Measurements from ENCODE around the gene GRAMD1B.

Gene GRAMD1B

DNA sequence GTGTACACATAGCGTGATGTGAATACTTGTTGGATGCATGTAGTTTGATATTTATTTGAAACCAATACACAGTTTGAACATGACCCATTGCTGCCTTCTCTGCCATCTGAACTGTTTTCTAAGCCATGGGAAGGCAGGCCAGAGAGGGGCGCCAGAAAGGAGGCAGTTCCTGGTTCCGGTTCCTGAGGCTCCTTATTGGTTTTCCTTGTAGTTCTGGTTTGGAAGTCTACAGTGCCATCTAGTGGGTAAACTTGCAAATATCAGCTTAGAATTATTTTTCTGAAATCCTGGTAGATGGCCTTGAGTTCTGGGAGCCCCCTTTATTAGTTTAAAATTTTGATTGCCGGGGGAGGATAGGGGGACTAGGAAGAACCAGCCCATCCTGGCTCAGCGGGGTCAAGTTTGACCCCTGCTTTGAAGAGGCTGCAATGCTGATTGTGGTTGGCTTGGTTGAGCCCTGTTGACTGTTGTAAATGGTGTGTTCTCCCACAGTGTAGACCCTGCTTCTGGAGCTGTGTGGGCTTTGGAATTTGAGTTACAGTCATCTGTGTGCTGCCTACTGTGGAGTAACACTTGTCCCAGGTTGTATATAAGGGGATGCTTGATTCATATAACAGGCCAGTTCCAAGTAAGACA is 48.4 kb downstream of the GRAMD1B start:
- Histone ChIP-seq H3K9ac (ENCODE audit: low read length in 2 of 2) (peak overlapping the region in 1 of 2 donors; percentile 36), H3K4me3 (ENCODE audit: low read length in 2 of 2) (peak overlapping the region in 1 of 2 donors; percentile 8), H3K36me3 (ENCODE audit: control insufficient read depth in 2 of 2, insufficient read depth in 2 of 2, low read length in 2 of 2) (no peaks in the 10 kb centered on the region), H3K9me3 (ENCODE audit: control insufficient read depth in 2 of 2, low read length in 2 of 2) (no peaks in the 10 kb centered on the region), H3K4me1 (ENCODE audit: control insufficient read depth, insufficient read depth, low read length) (no peaks in the 10 kb centered on the region), H3K27me3 (ENCODE audit: control insufficient read depth in 1 of 2, insufficient read depth in 2 of 2, low read length in 2 of 2) (no peaks in the 10 kb centered on the region), H3K27ac (ENCODE audit: low read length) (no peak overlapping the region)

GRCh38 chr11:123479048-123479837 is 49.2 kb downstream of the GRAMD1B start:
- Histone ChIP-seq H3K36me3 (ENCODE audit: control insufficient read depth in 2 of 2, insufficient read depth in 2 of 2, low read length in 2 of 2) (no peaks in the 10 kb centered on the region), H3K27ac (ENCODE audit: low read length) (no peak overlapping the region), H3K9me3 (ENCODE audit: control insufficient read depth in 2 of 2, low read length in 2 of 2) (no peaks in the 10 kb centered on the region), H3K4me1 (ENCODE audit: control insufficient read depth, insufficient read depth, low read length) (no peaks in the 10 kb centered on the region), H3K27me3 (ENCODE audit: control insufficient read depth in 1 of 2, insufficient read depth in 2 of 2, low read length in 2 of 2) (no peaks in the 10 kb centered on the region), H3K9ac (ENCODE audit: low read length in 2 of 2) (no peak overlapping the region), H3K4me3 (ENCODE audit: low read length in 2 of 2) (no peak overlapping the region)

DNA sequence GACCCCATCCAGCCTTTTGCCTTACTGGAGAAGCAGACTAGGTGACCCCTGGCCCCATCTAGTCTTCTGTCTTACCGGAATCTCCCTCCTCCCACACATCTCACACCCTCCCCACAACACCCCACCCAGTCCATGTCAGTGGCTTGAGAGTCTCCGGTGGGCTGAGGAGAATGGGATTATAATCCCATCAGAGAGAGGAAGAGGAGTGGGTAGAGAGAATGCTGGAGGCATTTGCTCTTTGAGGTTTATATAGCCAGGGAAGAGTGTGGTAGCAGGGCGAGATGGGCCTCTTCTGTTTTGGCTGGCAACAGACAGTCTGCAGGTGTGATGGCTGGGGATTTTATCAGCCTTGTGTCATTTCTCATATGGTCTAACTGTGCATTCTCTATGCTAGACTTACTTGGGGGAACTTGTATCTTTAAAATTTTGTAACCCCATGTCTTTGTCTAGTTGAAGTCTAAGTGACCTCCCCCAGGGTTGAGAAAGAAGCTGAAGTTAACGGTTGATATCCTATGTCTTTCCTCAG is 50.3 kb downstream of the GRAMD1B start:
- Histone ChIP-seq H3K9ac (ENCODE audit: low read length in 2 of 2) (no peak overlapping the region), H3K36me3 (ENCODE audit: control insufficient read depth in 2 of 2, insufficient read depth in 2 of 2, low read length in 2 of 2) (no peaks in the 10 kb centered on the region), H3K27ac (ENCODE audit: low read length) (no peak overlapping the region), H3K9me3 (ENCODE audit: control insufficient read depth in 2 of 2, low read length in 2 of 2) (no peaks in the 10 kb centered on the region), H3K4me1 (ENCODE audit: control insufficient read depth, insufficient read depth, low read length) (no peaks in the 10 kb centered on the region), H3K4me3 (ENCODE audit: low read length in 2 of 2) (no peak overlapping the region), H3K27me3 (ENCODE audit: control insufficient read depth in 1 of 2, insufficient read depth in 2 of 2, low read length in 2 of 2) (no peaks in the 10 kb centered on the region)

DNA sequence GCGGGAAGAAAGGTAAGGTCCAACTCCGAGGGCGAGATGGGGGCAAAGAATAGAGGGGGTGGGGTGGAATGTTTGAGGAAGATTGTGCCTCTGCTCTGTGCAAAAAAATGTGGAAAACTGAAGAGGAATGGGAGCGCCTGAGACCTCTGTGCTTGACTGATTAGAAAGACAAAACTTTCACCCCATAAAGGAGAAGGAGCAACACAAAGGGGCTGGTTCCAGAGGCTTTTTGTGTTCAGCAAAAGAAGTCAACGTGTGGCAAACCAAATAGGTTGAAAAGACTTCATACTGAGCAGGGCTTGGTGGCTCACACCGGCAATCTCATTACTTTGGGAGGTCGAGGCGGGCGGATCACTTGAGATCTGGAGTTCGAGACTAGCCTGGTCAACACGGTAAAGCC is 50.8 kb downstream of the GRAMD1B start:
- Histone ChIP-seq H3K27me3 (ENCODE audit: control insufficient read depth in 1 of 2, insufficient read depth in 2 of 2, low read length in 2 of 2) (no peaks in the 10 kb centered on the region), H3K4me1 (ENCODE audit: control insufficient read depth, insufficient read depth, low read length) (no peaks in the 10 kb centered on the region), H3K9ac (ENCODE audit: low read length in 2 of 2) (no peak overlapping the region), H3K36me3 (ENCODE audit: control insufficient read depth in 2 of 2, insufficient read depth in 2 of 2, low read length in 2 of 2) (no peaks in the 10 kb centered on the region), H3K27ac (ENCODE audit: low read length) (no peak overlapping the region), H3K9me3 (ENCODE audit: control insufficient read depth in 2 of 2, low read length in 2 of 2) (no peaks in the 10 kb centered on the region), H3K4me3 (ENCODE audit: low read length in 2 of 2) (no peak overlapping the region)

DNA sequence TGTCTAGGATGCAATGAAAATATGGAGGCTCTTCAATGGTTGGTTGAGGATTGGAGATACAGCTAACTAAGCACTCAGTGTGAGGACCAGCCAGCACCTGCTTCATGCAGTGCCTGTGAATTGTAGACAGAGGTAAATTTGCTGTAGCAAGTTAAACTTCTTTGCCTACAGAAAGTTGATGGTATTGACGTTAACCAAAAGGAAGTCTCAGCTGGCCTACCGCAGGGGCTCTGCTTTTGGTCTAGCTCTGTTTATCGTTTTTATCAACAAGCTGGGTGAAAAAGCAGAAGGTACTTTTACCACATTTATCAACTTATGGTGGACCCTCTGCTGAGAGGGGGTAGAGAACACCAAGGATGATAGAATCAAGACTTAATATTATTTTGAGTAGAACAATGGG is 51.6 kb downstream of the GRAMD1B start:
- no peaks in the 10 kb centered on the region for H3K27me3 ChIP-seq (ENCODE audit: control insufficient read depth in 1 of 2, insufficient read depth in 2 of 2, low read length in 2 of 2)
- no peak overlapping the region for H3K27ac ChIP-seq (ENCODE audit: low read length)
- H3K4me3 ChIP-seq (ENCODE audit: low read length in 2 of 2) = no peak overlapping the region
- no peaks in the 10 kb centered on the region for H3K4me1 ChIP-seq (ENCODE audit: control insufficient read depth, insufficient read depth, low read length)
- H3K36me3 ChIP-seq (ENCODE audit: control insufficient read depth in 2 of 2, insufficient read depth in 2 of 2, low read length in 2 of 2) = no peaks in the 10 kb centered on the region
- no peak overlapping the region for H3K9ac ChIP-seq (ENCODE audit: low read length in 2 of 2)
- no peaks in the 10 kb centered on the region for H3K9me3 ChIP-seq (ENCODE audit: control insufficient read depth in 2 of 2, low read length in 2 of 2)

- no peaks in the 10 kb centered on the region for H3K36me3 ChIP-seq (ENCODE audit: control insufficient read depth in 2 of 2, insufficient read depth in 2 of 2, low read length in 2 of 2)
- no peaks in the 10 kb centered on the region for H3K27me3 ChIP-seq (ENCODE audit: control insufficient read depth in 1 of 2, insufficient read depth in 2 of 2, low read length in 2 of 2)
- no peak overlapping the region for H3K27ac ChIP-seq (ENCODE audit: low read length)
- no peaks in the 10 kb centered on the region for H3K9me3 ChIP-seq (ENCODE audit: control insufficient read depth in 2 of 2, low read length in 2 of 2)
- no peak overlapping the region for H3K9ac ChIP-seq (ENCODE audit: low read length in 2 of 2)
- no peak overlapping the region for H3K4me3 ChIP-seq (ENCODE audit: low read length in 2 of 2)
- no peaks in the 10 kb centered on the region for H3K4me1 ChIP-seq (ENCODE audit: control insufficient read depth, insufficient read depth, low read length)
Measured at GRCh38 chr11:123482218-123482617, 52.1 kb downstream of the GRAMD1B start.

GRCh38 chr11:123483058-123483457 is 53.0 kb downstream of the GRAMD1B start:
- H3K4me1 ChIP-seq (ENCODE audit: control insufficient read depth, insufficient read depth, low read length) = no peaks in the 10 kb centered on the region
- H3K4me3 ChIP-seq (ENCODE audit: low read length in 2 of 2) = no peak overlapping the region
- no peak overlapping the region for H3K9ac ChIP-seq (ENCODE audit: low read length in 2 of 2)
- H3K27ac ChIP-seq (ENCODE audit: low read length) = no peak overlapping the region
- H3K27me3 ChIP-seq (ENCODE audit: control insufficient read depth in 1 of 2, insufficient read depth in 2 of 2, low read length in 2 of 2) = no peaks in the 10 kb centered on the region
- H3K9me3 ChIP-seq (ENCODE audit: control insufficient read depth in 2 of 2, low read length in 2 of 2) = no peaks in the 10 kb centered on the region
- no peaks in the 10 kb centered on the region for H3K36me3 ChIP-seq (ENCODE audit: control insufficient read depth in 2 of 2, insufficient read depth in 2 of 2, low read length in 2 of 2)

- no peak overlapping the region for H3K27ac ChIP-seq (ENCODE audit: low read length)
- no peaks in the 10 kb centered on the region for H3K4me1 ChIP-seq (ENCODE audit: control insufficient read depth, insufficient read depth, low read length)
Measured at GRCh38 chr11:123483466-123483865, 53.4 kb downstream of the GRAMD1B start.

DNA sequence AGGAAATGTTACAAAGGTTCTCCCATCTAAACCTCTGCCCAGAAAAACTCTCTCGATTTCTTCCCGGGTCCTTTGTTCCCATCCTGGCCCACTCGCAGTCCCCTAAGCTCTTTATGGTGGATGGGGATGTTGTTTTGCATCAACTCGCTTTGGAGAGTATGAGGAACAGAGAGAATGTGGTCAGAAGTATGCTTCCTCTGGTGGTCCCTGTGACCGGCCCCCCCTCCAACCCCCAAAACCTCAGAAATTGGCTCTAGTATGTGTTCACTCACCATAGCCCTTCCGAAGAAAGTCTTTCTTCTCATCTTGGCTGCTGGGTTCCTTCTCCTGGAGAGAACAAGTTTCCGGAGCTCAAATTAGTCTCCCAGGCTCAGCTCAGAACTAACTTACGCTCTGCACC is 54.4 kb downstream of the GRAMD1B start:
- Histone ChIP-seq H3K9ac (ENCODE audit: low read length in 2 of 2) (no peak overlapping the region), H3K27ac (ENCODE audit: low read length) (no peak overlapping the region), H3K4me1 (ENCODE audit: control insufficient read depth, insufficient read depth, low read length) (no peaks in the 10 kb centered on the region), H3K27me3 (ENCODE audit: control insufficient read depth in 1 of 2, insufficient read depth in 2 of 2, low read length in 2 of 2) (peaks cover 0 to 2% of the 10 kb centered on the region in 2 donors), H3K36me3 (ENCODE audit: control insufficient read depth in 2 of 2, insufficient read depth in 2 of 2, low read length in 2 of 2) (no peaks in the 10 kb centered on the region), H3K9me3 (ENCODE audit: control insufficient read depth in 2 of 2, low read length in 2 of 2) (no peaks in the 10 kb centered on the region), H3K4me3 (ENCODE audit: low read length in 2 of 2) (no peak overlapping the region)

More at GRCh38 chr11:123483466-123483865, 53.4 kb downstream of the GRAMD1B start:
- no peak overlapping the region for H3K4me3 ChIP-seq (ENCODE audit: low read length in 2 of 2)
- H3K9me3 ChIP-seq (ENCODE audit: control insufficient read depth in 2 of 2, low read length in 2 of 2) = no peaks in the 10 kb centered on the region
- H3K9ac ChIP-seq (ENCODE audit: low read length in 2 of 2) = no peak overlapping the region
- peaks cover 0 to 2% of the 10 kb centered on the region in 2 donors for H3K27me3 ChIP-seq (ENCODE audit: control insufficient read depth in 1 of 2, insufficient read depth in 2 of 2, low read length in 2 of 2)
- H3K36me3 ChIP-seq (ENCODE audit: control insufficient read depth in 2 of 2, insufficient read depth in 2 of 2, low read length in 2 of 2) = no peaks in the 10 kb centered on the region

DNA sequence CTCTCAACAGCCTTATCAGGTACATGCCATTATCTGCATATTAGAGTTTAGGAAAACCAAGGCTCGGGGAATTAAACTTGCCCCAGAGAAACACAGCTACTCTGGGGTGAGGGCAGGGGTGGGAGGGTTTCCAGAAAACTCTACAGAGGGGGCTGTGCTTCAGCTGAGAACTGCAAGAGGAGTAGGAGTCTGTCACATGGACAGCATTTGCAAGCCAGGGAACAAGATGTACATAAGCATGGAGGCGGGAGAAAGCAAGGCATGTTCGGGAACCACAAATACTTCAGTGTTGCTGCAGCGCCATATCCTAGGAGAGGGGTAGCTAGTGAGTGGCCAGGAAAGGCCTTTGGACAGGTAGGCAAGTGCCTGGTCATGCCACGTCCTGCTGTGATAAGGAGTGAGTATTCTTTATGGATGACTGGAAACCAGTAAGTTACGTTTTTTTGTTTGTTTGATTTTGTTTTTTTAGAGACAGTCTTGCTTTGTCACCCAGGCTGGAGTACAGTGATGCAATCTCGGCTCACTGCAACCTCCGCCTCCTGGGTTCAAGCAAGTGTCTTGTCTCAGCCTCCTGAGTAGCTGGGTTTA is 57.2 kb downstream of the GRAMD1B start:
- Histone ChIP-seq H3K4me3 (ENCODE audit: low read length in 2 of 2) (no peak overlapping the region), H3K9me3 (ENCODE audit: control insufficient read depth in 2 of 2, low read length in 2 of 2) (no peaks in the 10 kb centered on the region), H3K36me3 (ENCODE audit: control insufficient read depth in 2 of 2, insufficient read depth in 2 of 2, low read length in 2 of 2) (no peaks in the 10 kb centered on the region), H3K27me3 (ENCODE audit: control insufficient read depth in 1 of 2, insufficient read depth in 2 of 2, low read length in 2 of 2) (peaks cover 0 to 2% of the 10 kb centered on the region in 2 donors), H3K4me1 (ENCODE audit: control insufficient read depth, insufficient read depth, low read length) (no peaks in the 10 kb centered on the region), H3K9ac (ENCODE audit: low read length in 2 of 2) (no peak overlapping the region), H3K27ac (ENCODE audit: low read length) (no peak overlapping the region)
